ENCODE results near the gene AGL. TPM values are rescaled to one million over a fixed set of nuclear protein-coding genes. Genes with fewer than 3 reads are reported as not detected.

AGL gene
- polyA plus RNA-seq, 1 experiment = 7.2 TPM

- ChIA-PET CTCF (no interaction called here), POLR2A (no interaction called here)
- no peak overlapping the region for H3K27ac ChIP-seq (ENCODE audit: low read depth, low read length)
- peaks cover 2% of the 10 kb centered on the region for H3K27me3 ChIP-seq (ENCODE audit: control insufficient read depth, insufficient read depth, low read length)
- H3K4me3 ChIP-seq (ENCODE audit: low read depth, low read length) = no peak overlapping the region
- TF ChIP-seq CTCF (IDR thresholded peaks at IDR 0.05; ENCODE audit: low read depth, low read length) = no peak
- DNase-seq (ENCODE audit: low read depth, low spot score) = no peak
- peaks cover 5% of the 10 kb centered on the region for H3K9me3 ChIP-seq (ENCODE audit: control insufficient read depth, insufficient read depth, low read length)
Observed at GRCh38 chr1:99936071-99936470, 85.9 kb downstream of the AGL start.

- Histone ChIP-seq H3K27ac (ENCODE audit: low read depth, low read length) (no peak overlapping the region), H3K27me3 (ENCODE audit: control insufficient read depth, insufficient read depth, low read length) (peaks cover 7% of the 10 kb centered on the region), H3K9me3 (ENCODE audit: control insufficient read depth, insufficient read depth, low read length) (no peaks in the 10 kb centered on the region), H3K4me3 (ENCODE audit: low read depth, low read length) (no peak overlapping the region)
- DNase-seq (ENCODE audit: low read depth, low spot score) = no peak
- ChIA-PET CTCF (no interaction called here), POLR2A (no interaction called here)
- no peak for TF ChIP-seq CTCF (IDR thresholded peaks at IDR 0.05; ENCODE audit: low read depth, low read length)
Observed at GRCh38 chr1:99942723-99943122, 92.6 kb downstream of the AGL start.

GRCh38 chr1:99943223-99943794 is 93.1 kb downstream of the AGL start:
- ChIA-PET POLR2A (no interaction called here), CTCF (no interaction called here)
- TF ChIP-seq CTCF (IDR thresholded peaks at IDR 0.05; ENCODE audit: low read depth, low read length) = no peak
- Histone ChIP-seq H3K4me3 (ENCODE audit: low read depth, low read length) (no peak overlapping the region), H3K27ac (ENCODE audit: low read depth, low read length) (no peak overlapping the region), H3K27me3 (ENCODE audit: control insufficient read depth, insufficient read depth, low read length) (peaks cover 7% of the 10 kb centered on the region), H3K9me3 (ENCODE audit: control insufficient read depth, insufficient read depth, low read length) (no peaks in the 10 kb centered on the region)
- peak; percentile 21 for DNase-seq (ENCODE audit: low read depth, low spot score)

- no peak for DNase-seq (ENCODE audit: low read depth, low spot score)
- H3K27me3 ChIP-seq (ENCODE audit: control insufficient read depth, insufficient read depth, low read length) = peaks cover 5% of the 10 kb centered on the region
- H3K4me3 ChIP-seq (ENCODE audit: low read depth, low read length) = no peak overlapping the region
- no peak overlapping the region for H3K27ac ChIP-seq (ENCODE audit: low read depth, low read length)
- ChIA-PET POLR2A (no interaction called here), CTCF (no interaction called here)
- TF ChIP-seq CTCF (IDR thresholded peaks at IDR 0.05; ENCODE audit: low read depth, low read length) = no peak
- H3K9me3 ChIP-seq (ENCODE audit: control insufficient read depth, insufficient read depth, low read length) = no peaks in the 10 kb centered on the region
Observed at GRCh38 chr1:99944192-99944591, 94.0 kb downstream of the AGL start.

- TF ChIP-seq CTCF (IDR thresholded peaks at IDR 0.05; ENCODE audit: low read depth, low read length) = no peak
- ChIA-PET CTCF (no interaction called here), POLR2A (no interaction called here)
- Histone ChIP-seq H3K27me3 (ENCODE audit: control insufficient read depth, insufficient read depth, low read length) (peaks cover 5% of the 10 kb centered on the region), H3K4me3 (ENCODE audit: low read depth, low read length) (no peak overlapping the region), H3K9me3 (ENCODE audit: control insufficient read depth, insufficient read depth, low read length) (no peaks in the 10 kb centered on the region), H3K27ac (ENCODE audit: low read depth, low read length) (no peak overlapping the region)
- DNase-seq (ENCODE audit: low read depth, low spot score) = no peak
Observed at GRCh38 chr1:99945174-99945573, 95.0 kb downstream of the AGL start.

All from AG04450 (cell line).